Nephron progenitor cell (in vitro differentiated cells): ENCODE measurements around the gene LRRC38.

Experiments used
- DNase-seq: peaks from one replicate; pipeline ENCODE4 v3.0.0; 2021
- H3K27ac Mint-ChIP-seq: 2 replicates; pipeline ENCODE4 v1.8.0; 2021; ENCODE audit warnings: mild to moderate bottlenecking, moderate library complexity, mixed read lengths
- H3K27me3 Mint-ChIP-seq: 2 replicates; pipeline ENCODE4 v1.8.0; 2021; ENCODE audit warnings: mild to moderate bottlenecking, low read depth, mixed read lengths; ENCODE audit not compliant: poor library complexity
- H3K36me3 Mint-ChIP-seq: 2 replicates; pipeline ENCODE4 v1.8.0; 2021; ENCODE audit warnings: low read depth, mixed read lengths
- H3K4me1 Mint-ChIP-seq: 2 replicates; pipeline ENCODE4 v1.8.0; 2021; ENCODE audit warnings: mixed read lengths
- H3K4me3 Mint-ChIP-seq: 2 replicates; pipeline ENCODE4 v1.8.0; 2021; ENCODE audit warnings: mild to moderate bottlenecking, moderate library complexity, mixed read lengths
- H3K9me3 Mint-ChIP-seq: 2 replicates; pipeline ENCODE4 v1.8.0; 2021; ENCODE audit warnings: mild to moderate bottlenecking, moderate library complexity, mixed read lengths
- TF ChIP-seq, protein P1 (sequence below): fragments of 200-600 bp; sonication (generic); IDR thresholded peaks from 2 replicates; pipeline ENCODE4 v1.5.0; 2021; ENCODE audit warnings: antibody characterized with exemption

Gene LRRC38

DNA sequence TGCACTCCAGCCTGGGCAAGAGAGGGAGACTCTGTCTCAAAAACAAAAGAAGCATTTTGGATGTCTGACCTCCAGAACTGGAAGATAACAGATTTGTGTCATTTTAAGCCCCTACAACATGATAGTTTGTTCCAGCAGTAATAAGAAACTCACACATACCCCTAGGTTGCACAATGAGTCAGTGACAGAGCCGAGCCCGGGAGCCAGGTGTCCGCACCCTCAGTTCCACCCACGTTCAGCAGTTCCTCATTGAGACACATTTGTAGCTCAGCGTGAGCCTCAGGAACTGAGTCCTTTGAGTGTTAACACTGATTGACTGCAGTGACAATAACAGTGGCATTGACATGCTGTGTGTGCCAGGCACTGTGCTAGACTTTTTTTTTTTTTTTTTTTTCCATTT is 19.8 kb downstream of the LRRC38 start:
- TF ChIP-seq, protein P1, sequence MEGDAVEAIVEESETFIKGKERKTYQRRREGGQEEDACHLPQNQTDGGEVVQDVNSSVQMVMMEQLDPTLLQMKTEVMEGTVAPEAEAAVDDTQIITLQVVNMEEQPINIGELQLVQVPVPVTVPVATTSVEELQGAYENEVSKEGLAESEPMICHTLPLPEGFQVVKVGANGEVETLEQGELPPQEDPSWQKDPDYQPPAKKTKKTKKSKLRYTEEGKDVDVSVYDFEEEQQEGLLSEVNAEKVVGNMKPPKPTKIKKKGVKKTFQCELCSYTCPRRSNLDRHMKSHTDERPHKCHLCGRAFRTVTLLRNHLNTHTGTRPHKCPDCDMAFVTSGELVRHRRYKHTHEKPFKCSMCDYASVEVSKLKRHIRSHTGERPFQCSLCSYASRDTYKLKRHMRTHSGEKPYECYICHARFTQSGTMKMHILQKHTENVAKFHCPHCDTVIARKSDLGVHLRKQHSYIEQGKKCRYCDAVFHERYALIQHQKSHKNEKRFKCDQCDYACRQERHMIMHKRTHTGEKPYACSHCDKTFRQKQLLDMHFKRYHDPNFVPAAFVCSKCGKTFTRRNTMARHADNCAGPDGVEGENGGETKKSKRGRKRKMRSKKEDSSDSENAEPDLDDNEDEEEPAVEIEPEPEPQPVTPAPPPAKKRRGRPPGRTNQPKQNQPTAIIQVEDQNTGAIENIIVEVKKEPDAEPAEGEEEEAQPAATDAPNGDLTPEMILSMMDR, result no peak
- H3K27me3 Mint-ChIP-seq, result peaks cover 21% of the 10 kb centered on the region
- H3K9me3 Mint-ChIP-seq, result peaks cover 11% of the 10 kb centered on the region
- H3K36me3 Mint-ChIP-seq, result no peaks in the 10 kb centered on the region
- no peak overlapping the region for H3K27ac Mint-ChIP-seq
- no peak for DNase-seq
- no peaks in the 10 kb centered on the region for H3K4me1 Mint-ChIP-seq
- H3K4me3 Mint-ChIP-seq, result no peak overlapping the region

DNA sequence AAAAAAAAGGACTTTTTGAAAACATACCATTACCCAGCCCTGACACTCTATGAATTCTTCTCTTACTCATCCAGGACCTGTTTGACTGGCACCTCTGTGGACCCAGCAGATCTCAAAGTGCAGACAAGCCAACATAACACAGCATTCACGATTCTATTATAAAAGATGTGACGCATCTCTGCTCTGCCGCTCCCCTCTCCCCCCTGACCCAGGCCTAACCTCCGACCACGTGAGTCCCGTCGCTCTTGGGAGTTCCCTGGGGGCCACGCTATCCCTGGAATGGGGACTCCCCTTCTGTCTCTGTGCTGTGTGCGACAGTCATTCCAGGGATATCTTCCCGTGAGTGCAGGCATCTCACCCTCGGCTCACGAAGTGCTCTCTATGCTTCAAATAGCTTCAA is 21.1 kb downstream of the LRRC38 start:
- Mint-ChIP-seq H3K27me3 (peaks cover 24% of the 10 kb centered on the region), H3K4me1 (no peaks in the 10 kb centered on the region)

DNA sequence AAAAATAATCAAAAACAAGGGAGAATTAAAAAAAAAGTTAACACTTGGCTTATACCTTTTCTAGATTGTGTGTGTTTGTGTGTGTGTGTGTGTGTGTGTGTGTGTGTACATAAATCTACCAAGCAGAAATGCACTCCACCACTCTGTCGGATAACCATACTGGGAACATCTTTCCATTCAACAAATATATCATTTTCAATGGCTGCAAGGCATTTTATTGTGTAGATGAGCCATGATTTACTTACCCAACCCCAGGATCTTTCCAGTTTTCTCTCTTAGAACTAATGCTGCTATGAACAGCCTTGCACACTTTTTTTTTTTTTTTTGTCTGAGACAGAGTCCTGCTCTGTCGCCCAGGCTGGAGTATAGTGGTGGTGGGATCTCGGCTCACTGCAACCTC is 25.8 kb downstream of the LRRC38 start:
- Mint-ChIP-seq H3K9me3 (peaks cover 48% of the 10 kb centered on the region), H3K4me1 (no peaks in the 10 kb centered on the region), H3K27ac (no peak overlapping the region), H3K4me3 (no peak overlapping the region), H3K27me3 (peaks cover 12% of the 10 kb centered on the region), H3K36me3 (no peaks in the 10 kb centered on the region)
- TF ChIP-seq, protein P1, result no peak
- DNase-seq, result no peak

More for the DNA sequence above, 21.1 kb downstream of the LRRC38 start:
- no peak overlapping the region for H3K4me3 Mint-ChIP-seq
- H3K36me3 Mint-ChIP-seq, result no peaks in the 10 kb centered on the region
- DNase-seq, result no peak
- H3K27ac Mint-ChIP-seq, result no peak overlapping the region
- H3K9me3 Mint-ChIP-seq, result peaks cover 15% of the 10 kb centered on the region
- TF ChIP-seq, protein P1, result no peak

DNA sequence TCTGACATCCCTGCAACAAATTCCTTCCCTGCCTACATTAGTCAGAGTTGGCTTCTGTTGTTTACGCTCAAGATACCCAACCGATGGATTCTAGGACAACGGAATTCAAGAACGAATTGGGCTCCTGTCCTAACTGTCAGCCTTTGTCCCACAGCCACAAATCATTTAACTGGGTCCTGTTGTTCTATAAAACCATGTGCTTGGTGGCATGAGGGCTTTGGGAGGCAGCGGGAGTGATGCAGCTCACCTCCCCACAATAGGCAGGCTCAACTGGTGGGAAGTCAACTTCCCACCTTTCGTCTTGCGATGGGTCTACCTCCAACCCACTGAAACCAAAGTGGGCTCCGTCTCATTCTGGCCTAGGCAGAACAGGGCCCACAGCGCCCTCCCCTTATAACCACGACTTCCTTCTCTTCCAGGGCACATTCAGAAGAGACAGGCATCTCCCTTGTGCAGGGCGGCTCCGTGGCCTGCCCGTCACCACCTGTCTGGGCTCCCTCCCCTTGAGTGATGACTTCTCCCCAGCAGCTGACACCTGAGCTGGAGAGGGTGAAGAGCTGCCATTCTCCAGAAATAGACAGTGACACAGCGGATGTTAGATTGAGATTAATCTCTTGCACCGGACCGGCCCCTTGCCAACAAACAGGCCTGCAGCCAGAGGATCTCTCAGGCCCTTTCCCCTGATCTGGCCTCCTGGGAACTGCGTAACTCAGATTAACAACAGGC is 26.5 kb downstream of the LRRC38 start:
- peaks cover 12% of the 10 kb centered on the region for H3K27me3 Mint-ChIP-seq
- TF ChIP-seq, protein P1, result no peak
- no peaks in the 10 kb centered on the region for H3K36me3 Mint-ChIP-seq
- DNase-seq, result no peak
- no peak overlapping the region for H3K27ac Mint-ChIP-seq
- no peak overlapping the region for H3K4me3 Mint-ChIP-seq
- peaks cover 49% of the 10 kb centered on the region for H3K9me3 Mint-ChIP-seq
- H3K4me1 Mint-ChIP-seq, result no peaks in the 10 kb centered on the region

DNA sequence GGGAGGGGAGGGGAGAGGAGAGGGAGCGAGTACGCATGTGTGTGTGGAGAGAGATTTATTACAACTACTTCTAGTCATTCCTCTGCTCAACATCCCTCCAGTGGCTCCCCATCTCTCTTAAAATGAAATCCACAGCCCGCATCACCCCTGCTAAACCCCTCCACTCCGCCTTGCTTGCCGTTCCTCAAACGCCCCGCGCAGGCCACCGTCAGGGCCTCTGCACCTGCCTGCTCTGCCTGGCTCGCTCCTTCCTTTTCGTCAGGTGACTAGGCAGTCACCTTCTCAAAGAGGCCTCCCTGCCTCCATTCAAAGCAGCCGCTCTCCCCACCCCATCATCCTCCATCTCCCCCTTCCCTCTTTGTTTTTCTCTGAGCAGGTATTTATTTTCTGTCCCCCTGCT is 29.9 kb downstream of the LRRC38 start:
- TF ChIP-seq, protein P1, result no peak
- no peaks in the 10 kb centered on the region for H3K4me1 Mint-ChIP-seq
- no peak overlapping the region for H3K4me3 Mint-ChIP-seq
- peaks cover 12% of the 10 kb centered on the region for H3K27me3 Mint-ChIP-seq
- H3K27ac Mint-ChIP-seq, result no peak overlapping the region
- no peak for DNase-seq
- peaks cover 61% of the 10 kb centered on the region for H3K9me3 Mint-ChIP-seq
- H3K36me3 Mint-ChIP-seq, result no peaks in the 10 kb centered on the region

DNA sequence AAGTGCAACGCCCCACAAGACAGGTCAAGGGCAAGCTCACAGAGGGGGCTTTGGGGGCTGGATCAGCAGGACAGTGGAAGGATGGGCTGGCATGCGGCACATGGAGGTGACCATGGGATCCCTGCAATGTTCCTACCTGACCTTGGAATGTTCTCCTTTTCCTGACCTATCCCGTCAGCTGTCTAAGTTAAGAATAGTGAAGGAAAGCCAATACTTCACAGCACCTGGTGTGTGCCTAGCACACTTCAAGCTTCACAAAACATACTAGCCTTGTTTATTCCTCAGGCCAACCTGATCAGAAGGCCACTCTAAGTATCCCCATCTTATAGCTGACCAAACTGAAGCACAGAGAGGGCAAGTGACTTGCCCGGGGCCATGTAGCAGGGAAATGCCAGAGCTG is 31.2 kb downstream of the LRRC38 start:
- Mint-ChIP-seq H3K36me3 (no peaks in the 10 kb centered on the region), H3K27ac (no peak overlapping the region), H3K4me3 (no peak overlapping the region), H3K4me1 (no peaks in the 10 kb centered on the region), H3K27me3 (peaks cover 9% of the 10 kb centered on the region), H3K9me3 (peaks cover 62% of the 10 kb centered on the region)
- TF ChIP-seq, protein P1, result no peak
- DNase-seq, result no peak
